ENCODE results near the gene RHOJ. TPM values are rescaled to one million over a fixed set of nuclear protein-coding genes. Genes with fewer than 3 reads are reported as not detected.

Gene RHOJ
- total RNA-seq, 2 experiments from 2014 or later, result not detected

- TF ChIP-seq CTCF (IDR thresholded peaks at IDR 0.05), result no peak
- Mint-ChIP-seq H3K27me3 (peaks cover 5% of the 10 kb centered on the region), H3K36me3 (ENCODE audit: low read depth) (no peaks in the 10 kb centered on the region), H3K4me3 (no peak overlapping the region), H3K27ac (no peak overlapping the region), H3K9me3 (no peaks in the 10 kb centered on the region), H3K4me1 (ENCODE audit: low read depth) (no peaks in the 10 kb centered on the region)
- ChIA-PET POLR2A (no interaction called here), CTCF (no interaction called here)
- DNase-seq, result no peak
- intact Hi-C loops (cut with micrococcal nuclease), result no loop called here
- no peak for ATAC-seq
Measured at GRCh38 chr14:63257299-63257698, 53.1 kb downstream of the RHOJ start.

GRCh38 chr14:63262446-63262845 lies 58.2 kb downstream of the RHOJ start:
- ChIA-PET POLR2A (no interaction called here), CTCF (interaction anchor here (0.5 to 1.5 kb wide), 3 partner anchors 14 to 59 kb away, joined by 3 to 4 read pairs (median 3); no protein-coding TSS in a partner anchor)
- Mint-ChIP-seq H3K27ac (no peak overlapping the region), H3K27me3 (peaks cover 6% of the 10 kb centered on the region), H3K36me3 (ENCODE audit: low read depth) (no peaks in the 10 kb centered on the region), H3K9me3 (no peaks in the 10 kb centered on the region), H3K4me1 (ENCODE audit: low read depth) (no peaks in the 10 kb centered on the region), H3K4me3 (no peak overlapping the region)
- intact Hi-C loops (cut with micrococcal nuclease), result no loop called here
- DNase-seq (no peak), ATAC-seq (no peak)
- no peak for TF ChIP-seq CTCF (IDR thresholded peaks at IDR 0.05)

- Mint-ChIP-seq H3K4me1 (ENCODE audit: low read depth) (no peaks in the 10 kb centered on the region), H3K27ac (no peak overlapping the region), H3K27me3 (peaks cover 8% of the 10 kb centered on the region), H3K36me3 (ENCODE audit: low read depth) (no peaks in the 10 kb centered on the region), H3K4me3 (no peak overlapping the region), H3K9me3 (no peaks in the 10 kb centered on the region)
- ATAC-seq (no peak), DNase-seq (no peak)
- ChIA-PET POLR2A (no interaction called here), CTCF (no interaction called here)
- TF ChIP-seq CTCF (IDR thresholded peaks at IDR 0.05), result no peak
- intact Hi-C loops (cut with micrococcal nuclease), result no loop called here
Measured at GRCh38 chr14:63266106-63266505, 61.9 kb downstream of the RHOJ start.

GRCh38 chr14:63267171-63267570 lies 62.9 kb downstream of the RHOJ start:
- ChIA-PET POLR2A (no interaction called here), CTCF (no interaction called here)

GRCh38 chr14:63268771-63269170 lies 64.5 kb downstream of the RHOJ start:
- CTCF ChIA-PET, result interaction anchor here (1.0 kb wide), 1 partner anchor 25 kb away, joined by 3 read pairs; no protein-coding TSS in a partner anchor
- TF ChIP-seq CTCF (IDR thresholded peaks at IDR 0.05), result no peak
- intact Hi-C loops (cut with micrococcal nuclease), result no loop called here

More at GRCh38 chr14:63267171-63267570, 62.9 kb downstream of the RHOJ start:
- no peaks in the 10 kb centered on the region for H3K4me1 Mint-ChIP-seq (ENCODE audit: low read depth)
- H3K27ac Mint-ChIP-seq, result no peak overlapping the region
- H3K4me3 Mint-ChIP-seq, result no peak overlapping the region
- ATAC-seq (no peak), DNase-seq (no peak)
- H3K9me3 Mint-ChIP-seq, result no peaks in the 10 kb centered on the region
- peaks cover 8% of the 10 kb centered on the region for H3K27me3 Mint-ChIP-seq
- no peak for TF ChIP-seq CTCF (IDR thresholded peaks at IDR 0.05)
- intact Hi-C loops (cut with micrococcal nuclease), result no loop called here
- H3K36me3 Mint-ChIP-seq (ENCODE audit: low read depth), result no peaks in the 10 kb centered on the region

More at GRCh38 chr14:63268771-63269170, 64.5 kb downstream of the RHOJ start:
- no peak overlapping the region for H3K27ac Mint-ChIP-seq
- H3K27me3 Mint-ChIP-seq, result peaks cover 8% of the 10 kb centered on the region
- POLR2A ChIA-PET, result no interaction called here
- no peak overlapping the region for H3K4me3 Mint-ChIP-seq
- ATAC-seq (no peak), DNase-seq (no peak)
- H3K4me1 Mint-ChIP-seq (ENCODE audit: low read depth), result no peaks in the 10 kb centered on the region
- H3K36me3 Mint-ChIP-seq (ENCODE audit: low read depth), result no peaks in the 10 kb centered on the region
- H3K9me3 Mint-ChIP-seq, result no peaks in the 10 kb centered on the region

Measured in activated CD8-positive, alpha-beta T cell treated with anti-CD3 and anti-CD28 coated beads for 36 hours (primary cell).